ENCODE data around the gene VPS35L.
"Not testable (repeated sequence)": the region's sequence is repeated elsewhere in the genome, so short reads cannot be mapped to it uniquely, and the experiment has no call there.

VPS35L gene

GRCh38 chr16:19662351-19662750 is 106.8 kb downstream of the VPS35L start:
- DNase-seq: no peak

GRCh38 chr16:19664166-19664565 is 108.7 kb downstream of the VPS35L start:
- no peak for DNase-seq

- not testable (repeated sequence) for DNase-seq
These were observed 109.8 kb downstream of the VPS35L start for GRCh38 chr16:19665313-19665712.

- no peak for DNase-seq
These were observed 111.0 kb downstream of the VPS35L start for GRCh38 chr16:19666477-19666876.

- no peak for DNase-seq
These were observed 116.9 kb downstream of the VPS35L start for GRCh38 chr16:19672378-19672777.

GRCh38 chr16:19674485-19674884 is 119.0 kb downstream of the VPS35L start:
- no peak for DNase-seq

GRCh38 chr16:19677402-19677801 is 121.9 kb downstream of the VPS35L start:
- no peak for DNase-seq

GRCh38 chr16:19678804-19679203 is 123.3 kb downstream of the VPS35L start:
- DNase-seq: no peak

- not testable (repeated sequence) for DNase-seq
These were observed 123.8 kb downstream of the VPS35L start for GRCh38 chr16:19679281-19679680.

- DNase-seq: no peak
These were observed 125.4 kb downstream of the VPS35L start for GRCh38 chr16:19680881-19681340.

GRCh38 chr16:19681637-19682036 is 126.1 kb downstream of the VPS35L start:
- no peak for DNase-seq

GRCh38 chr16:19683453-19684236 is 128.1 kb downstream of the VPS35L start:
- no peak for DNase-seq

- DNase-seq: no peak
These were observed 129.7 kb downstream of the VPS35L start for GRCh38 chr16:19685176-19685575.

- no peak for DNase-seq
These were observed 131.8 kb downstream of the VPS35L start for GRCh38 chr16:19687279-19687678.

GRCh38 chr16:19688396-19689024 is 133.0 kb downstream of the VPS35L start:
- no peak for DNase-seq

GRCh38 chr16:19689342-19689741 is 133.8 kb downstream of the VPS35L start:
- DNase-seq: no peak

GRCh38 chr16:19690196-19690595 is 134.7 kb downstream of the VPS35L start:
- no peak for DNase-seq

- no peak for DNase-seq
These were observed 135.7 kb downstream of the VPS35L start for GRCh38 chr16:19691161-19691711.

GRCh38 chr16:19694989-19695388 is 139.5 kb downstream of the VPS35L start:
- no peak for DNase-seq

- peak; percentile 67 for DNase-seq
These were observed 140.8 kb downstream of the VPS35L start for GRCh38 chr16:19696328-19696727.

- DNase-seq: no peak
These were observed 141.5 kb downstream of the VPS35L start for GRCh38 chr16:19696961-19697360.

- no peak for DNase-seq
These were observed 142.3 kb downstream of the VPS35L start for GRCh38 chr16:19697756-19698318.

Measured in activated CD8-positive, alpha-beta memory T cell treated with anti-CD3 and anti-CD28 coated beads for 24 hours (primary cell).